OCI-LY1 (cell line): ENCODE measurements around the gene GCLC.

Experiments
- H2AFZ ChIP-seq: fragments of 200-600 bp; sonication (generic), shearing (Covaris generic); 2 replicates; pipeline ENCODE4 v1.6.0; 2014; ENCODE audit warnings: antibody characterized with exemption, mild to moderate bottlenecking, low read length
- H3F3A ChIP-seq: fragments of 200-600 bp; sonication (generic), shearing (Covaris generic); 2 replicates; pipeline ENCODE4 v1.6.0; 2014; ENCODE audit warnings: mild to moderate bottlenecking, antibody characterized with exemption, low read length, moderate library complexity; ENCODE audit not compliant: insufficient read depth
- H3K27ac ChIP-seq: fragments of 200-600 bp; sonication (generic); 2 replicates; pipeline ENCODE4 v1.5.1; 2014; ENCODE audit warnings: low read length, mixed run types, mild to moderate bottlenecking, low read depth; ENCODE audit not compliant: poor library complexity, severe bottlenecking
- H3K27me3 ChIP-seq: fragments of 200-600 bp; sonication (generic); 2 replicates; pipeline ENCODE4 v1.6.0; 2014; ENCODE audit warnings: antibody characterized with exemption, mild to moderate bottlenecking, low read length, moderate library complexity; ENCODE audit not compliant: insufficient read depth
- H3K36me3 ChIP-seq: fragments of 200-600 bp; sonication (generic); 2 replicates; pipeline ENCODE4 v1.6.1; 2014; ENCODE audit warnings: mild to moderate bottlenecking, antibody characterized with exemption, low read length, moderate library complexity, mixed read lengths; ENCODE audit not compliant: insufficient read depth
- H3K4me1 ChIP-seq: fragments of 200-600 bp; sonication (generic); 2 replicates; pipeline ENCODE4 v1.5.1; 2014; ENCODE audit warnings: mild to moderate bottlenecking, low read length, moderate library complexity; ENCODE audit not compliant: insufficient read depth, severe bottlenecking
- H3K4me2 ChIP-seq: fragments of 200-600 bp; sonication (generic), shearing (Covaris generic); 2 replicates; pipeline ENCODE4 v1.6.1; 2014; ENCODE audit warnings: low read length
- H3K4me3 ChIP-seq: fragments of 200-600 bp; sonication (generic); 2 replicates; pipeline ENCODE4 v1.5.1; 2014; ENCODE audit warnings: low read length, low read depth, mild to moderate bottlenecking, mixed read lengths; ENCODE audit not compliant: poor library complexity, severe bottlenecking
- H3K79me2 ChIP-seq: fragments of 200-600 bp; shearing (Covaris generic); 2 replicates; pipeline ENCODE4 v1.6.1; 2016; ENCODE audit warnings: mixed run types, low read length, mixed read lengths; ENCODE audit not compliant: insufficient read depth
- H3K9ac ChIP-seq: fragments of 200-600 bp; sonication (generic), shearing (Covaris generic); 2 replicates; pipeline ENCODE4 v1.6.1; 2014; ENCODE audit warnings: mild to moderate bottlenecking, low read length, mixed read lengths
- H3K9me2 ChIP-seq: fragments of 200-600 bp; sonication (generic), shearing (Covaris generic); 2 replicates; pipeline ENCODE4 v1.6.1; 2014; ENCODE audit warnings: low read depth, mild to moderate bottlenecking, low read length, mixed read lengths
- H3K9me3 ChIP-seq: fragments of 200-600 bp; shearing (Covaris generic); 2 replicates; pipeline ENCODE4 v1.6.1; 2014; ENCODE audit warnings: low read length, mixed read lengths
- H4K20me1 ChIP-seq: fragments of 200-600 bp; sonication (generic), shearing (Covaris generic); 2 replicates; pipeline ENCODE4 v1.6.0; 2016; ENCODE audit warnings: mild to moderate bottlenecking, low read length; ENCODE audit not compliant: insufficient read depth
- CTCF ChIP-seq: fragments of 200-600 bp; sonication (generic), shearing (Covaris generic); IDR thresholded peaks from 2 replicates; pipeline ENCODE4 v1.5.1; 2017; ENCODE audit warnings: mild to moderate bottlenecking, antibody characterized with exemption, low read length, moderate library complexity, mixed read lengths
- EZH2 ChIP-seq: fragments of 200-600 bp; sonication (generic), shearing (Covaris generic); IDR thresholded peaks from 2 replicates; pipeline ENCODE4 v1.8.0; 2017; ENCODE audit warnings: borderline replicate concordance, mixed run types, mild to moderate bottlenecking, antibody characterized with exemption, low read length, moderate library complexity, mixed read lengths

The GCLC gene

GRCh38 chr6:53498649-53499048 is 46.3 kb downstream of the GCLC start:
- no peaks in the 10 kb centered on the region for H3K79me2 ChIP-seq
- no peak overlapping the region for H3K27ac ChIP-seq
- TF ChIP-seq EZH2, result no peak
- no peak for TF ChIP-seq CTCF
- H3K4me2 ChIP-seq, result no peak overlapping the region
- H3K9me2 ChIP-seq, result no peaks in the 10 kb centered on the region
- no peaks in the 10 kb centered on the region for H3K27me3 ChIP-seq
- peaks cover 39% of the 10 kb centered on the region; the same call in 1 of the 2 replicates for H3K36me3 ChIP-seq
- no peaks in the 10 kb centered on the region for H3F3A ChIP-seq
- H3K9ac ChIP-seq, result no peak overlapping the region
- no peaks in the 10 kb centered on the region for H3K4me1 ChIP-seq
- H4K20me1 ChIP-seq, result no peaks in the 10 kb centered on the region
- H3K9me3 ChIP-seq, result no peaks in the 10 kb centered on the region
- no peak overlapping the region for H2AFZ ChIP-seq
- no peak overlapping the region for H3K4me3 ChIP-seq

GRCh38 chr6:53497905-53498304 is 47.0 kb downstream of the GCLC start:
- Histone ChIP-seq H3K9me2 (no peaks in the 10 kb centered on the region), H2AFZ (no peak overlapping the region), H3K36me3 (peaks cover 33% of the 10 kb centered on the region; the same call in 1 of the 2 replicates), H3K79me2 (no peaks in the 10 kb centered on the region), H4K20me1 (no peaks in the 10 kb centered on the region), H3K27me3 (no peaks in the 10 kb centered on the region), H3K4me3 (no peak overlapping the region), H3F3A (no peaks in the 10 kb centered on the region), H3K4me1 (no peaks in the 10 kb centered on the region), H3K9ac (no peak overlapping the region), H3K9me3 (no peaks in the 10 kb centered on the region), H3K27ac (no peak overlapping the region), H3K4me2 (no peak overlapping the region)
- TF ChIP-seq CTCF, result no peak

- Histone ChIP-seq H3K9me2 (no peaks in the 10 kb centered on the region), H3K9ac (no peak overlapping the region), H3K27ac (no peak overlapping the region), H3K4me2 (no peak overlapping the region), H3K36me3 (peaks cover 24% of the 10 kb centered on the region; the same call in 1 of the 2 replicates), H3K79me2 (no peaks in the 10 kb centered on the region), H4K20me1 (no peaks in the 10 kb centered on the region), H3K4me3 (no peak overlapping the region), H3K4me1 (no peaks in the 10 kb centered on the region), H3K9me3 (no peaks in the 10 kb centered on the region), H3F3A (no peaks in the 10 kb centered on the region), H2AFZ (no peak overlapping the region), H3K27me3 (no peaks in the 10 kb centered on the region)
- TF ChIP-seq EZH2 (no peak), CTCF (no peak)
Observed at GRCh38 chr6:53496797-53497375, 48.0 kb downstream of the GCLC start.
